ENCODE measurements around the gene NAA25.

NAA25 gene

GRCh38 chr12:112011685-112012084 is 96.9 kb downstream of the NAA25 start:
- TF ChIP-seq SIN3A (IDR thresholded peaks at IDR 0.05; ENCODE audit: borderline replicate concordance, insufficient read depth, low read length) (no peak), TAF1 (IDR thresholded peaks at IDR 0.05; ENCODE audit: borderline replicate concordance, insufficient read depth, low read length) (no peak), FOXP2 (optimal IDR thresholded peaks at IDR 0.05; ENCODE audit: borderline replicate concordance, extremely low read depth, extremely low read length, insufficient read depth) (no peak), POLR2AphosphoS5 (IDR thresholded peaks at IDR 0.05; ENCODE audit: low read depth, low read length) (no peak)
- TF ChIP-seq, protein P1, sequence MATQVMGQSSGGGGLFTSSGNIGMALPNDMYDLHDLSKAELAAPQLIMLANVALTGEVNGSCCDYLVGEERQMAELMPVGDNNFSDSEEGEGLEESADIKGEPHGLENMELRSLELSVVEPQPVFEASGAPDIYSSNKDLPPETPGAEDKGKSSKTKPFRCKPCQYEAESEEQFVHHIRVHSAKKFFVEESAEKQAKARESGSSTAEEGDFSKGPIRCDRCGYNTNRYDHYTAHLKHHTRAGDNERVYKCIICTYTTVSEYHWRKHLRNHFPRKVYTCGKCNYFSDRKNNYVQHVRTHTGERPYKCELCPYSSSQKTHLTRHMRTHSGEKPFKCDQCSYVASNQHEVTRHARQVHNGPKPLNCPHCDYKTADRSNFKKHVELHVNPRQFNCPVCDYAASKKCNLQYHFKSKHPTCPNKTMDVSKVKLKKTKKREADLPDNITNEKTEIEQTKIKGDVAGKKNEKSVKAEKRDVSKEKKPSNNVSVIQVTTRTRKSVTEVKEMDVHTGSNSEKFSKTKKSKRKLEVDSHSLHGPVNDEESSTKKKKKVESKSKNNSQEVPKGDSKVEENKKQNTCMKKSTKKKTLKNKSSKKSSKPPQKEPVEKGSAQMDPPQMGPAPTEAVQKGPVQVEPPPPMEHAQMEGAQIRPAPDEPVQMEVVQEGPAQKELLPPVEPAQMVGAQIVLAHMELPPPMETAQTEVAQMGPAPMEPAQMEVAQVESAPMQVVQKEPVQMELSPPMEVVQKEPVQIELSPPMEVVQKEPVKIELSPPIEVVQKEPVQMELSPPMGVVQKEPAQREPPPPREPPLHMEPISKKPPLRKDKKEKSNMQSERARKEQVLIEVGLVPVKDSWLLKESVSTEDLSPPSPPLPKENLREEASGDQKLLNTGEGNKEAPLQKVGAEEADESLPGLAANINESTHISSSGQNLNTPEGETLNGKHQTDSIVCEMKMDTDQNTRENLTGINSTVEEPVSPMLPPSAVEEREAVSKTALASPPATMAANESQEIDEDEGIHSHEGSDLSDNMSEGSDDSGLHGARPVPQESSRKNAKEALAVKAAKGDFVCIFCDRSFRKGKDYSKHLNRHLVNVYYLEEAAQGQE (IDR thresholded peaks at IDR 0.05; ENCODE audit: insufficient read depth in 1 of 2, low read depth in 2 of 2, low read length in 2 of 2) = no peak

DNA sequence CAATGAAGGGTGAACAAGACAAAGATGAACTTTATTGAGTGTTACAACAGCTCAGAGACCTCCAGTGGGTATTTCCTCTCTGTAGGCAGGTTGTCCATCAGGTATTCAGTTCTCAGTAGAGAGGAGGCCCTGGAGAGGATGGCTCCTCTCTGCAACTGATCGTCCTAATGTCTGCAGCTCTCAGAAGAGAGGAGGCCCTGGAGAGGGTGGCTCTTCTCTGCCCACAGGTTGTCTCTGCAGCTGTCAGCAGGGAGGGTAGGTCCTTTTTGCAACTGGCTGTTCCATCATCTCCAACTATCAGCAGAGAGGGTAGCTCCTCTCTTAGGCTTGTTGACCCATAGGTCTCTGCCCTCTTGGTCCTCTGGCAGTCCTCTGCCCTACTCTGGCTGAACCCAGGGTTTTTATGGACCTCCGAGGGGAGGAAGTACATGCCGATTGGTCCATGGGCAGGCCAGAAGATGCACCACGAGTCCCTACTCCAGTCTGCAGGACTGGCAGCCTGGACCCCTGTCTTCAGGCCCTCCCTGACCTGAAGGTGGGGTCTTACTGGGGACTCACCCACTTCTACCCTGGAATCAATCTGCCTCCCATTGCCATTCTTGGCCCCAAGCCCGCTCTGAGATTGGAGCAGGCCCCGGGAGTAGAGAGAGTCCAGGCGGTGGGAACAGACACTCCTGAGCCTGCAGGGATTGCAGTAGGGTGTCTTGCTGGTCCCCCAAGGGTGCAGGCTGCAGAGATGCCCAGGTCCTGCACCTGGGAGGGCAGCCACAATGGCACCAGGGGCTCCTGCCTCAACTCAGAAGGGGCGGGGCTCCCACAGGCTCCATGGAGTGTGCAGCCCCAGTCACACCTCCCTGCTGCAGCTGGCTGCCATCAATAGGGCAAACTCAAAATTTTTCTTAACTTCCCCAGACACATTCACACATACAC is 97.9 kb downstream of the NAA25 start:
- TF ChIP-seq TAF1 (IDR thresholded peaks at IDR 0.05; ENCODE audit: borderline replicate concordance, insufficient read depth, low read length) = no peak
- TF ChIP-seq SIN3A (IDR thresholded peaks at IDR 0.05; ENCODE audit: borderline replicate concordance, insufficient read depth, low read length) = no peak
- no peak for TF ChIP-seq FOXP2 (optimal IDR thresholded peaks at IDR 0.05; ENCODE audit: borderline replicate concordance, extremely low read depth, extremely low read length, insufficient read depth)
- TF ChIP-seq, protein P1 (IDR thresholded peaks at IDR 0.05; ENCODE audit: insufficient read depth in 1 of 2, low read depth in 2 of 2, low read length in 2 of 2) = no peak
- no peak for TF ChIP-seq POLR2AphosphoS5 (IDR thresholded peaks at IDR 0.05; ENCODE audit: low read depth, low read length)

GRCh38 chr12:112008918-112009317 is 99.7 kb downstream of the NAA25 start:
- TF ChIP-seq FOXP2 (optimal IDR thresholded peaks at IDR 0.05; ENCODE audit: borderline replicate concordance, extremely low read depth, extremely low read length, insufficient read depth) = no peak
- TF ChIP-seq TAF1 (IDR thresholded peaks at IDR 0.05; ENCODE audit: borderline replicate concordance, insufficient read depth, low read length) = no peak
- TF ChIP-seq SIN3A (IDR thresholded peaks at IDR 0.05; ENCODE audit: borderline replicate concordance, insufficient read depth, low read length) = no peak
- no peak for TF ChIP-seq POLR2AphosphoS5 (IDR thresholded peaks at IDR 0.05; ENCODE audit: low read depth, low read length)
- TF ChIP-seq, protein P1 (IDR thresholded peaks at IDR 0.05; ENCODE audit: insufficient read depth in 1 of 2, low read depth in 2 of 2, low read length in 2 of 2) = no peak

DNA sequence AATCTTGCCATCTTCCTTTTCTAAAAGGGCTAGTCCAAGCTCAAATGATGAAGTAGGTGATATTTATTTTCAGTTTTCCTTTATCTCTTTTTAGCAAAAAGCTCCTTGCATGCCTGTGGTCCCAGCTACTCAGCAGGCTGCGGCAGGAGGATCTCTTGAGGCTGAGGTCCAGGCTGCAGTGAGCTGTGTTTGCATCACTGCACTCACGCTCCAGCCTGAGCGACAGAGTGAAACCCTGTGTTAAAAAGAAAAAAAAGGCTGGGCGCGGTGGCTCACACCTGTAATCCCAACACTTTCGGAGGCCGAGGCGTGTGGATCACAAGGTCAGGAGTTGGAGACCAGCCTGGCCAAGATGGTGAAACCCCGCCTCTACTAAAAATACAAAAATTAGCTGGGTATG is 100.6 kb downstream of the NAA25 start:
- TF ChIP-seq TAF1 (IDR thresholded peaks at IDR 0.05; ENCODE audit: borderline replicate concordance, insufficient read depth, low read length) = no peak
- no peak for TF ChIP-seq POLR2AphosphoS5 (IDR thresholded peaks at IDR 0.05; ENCODE audit: low read depth, low read length)
- TF ChIP-seq FOXP2 (optimal IDR thresholded peaks at IDR 0.05; ENCODE audit: borderline replicate concordance, extremely low read depth, extremely low read length, insufficient read depth) = no peak
- no peak for TF ChIP-seq SIN3A (IDR thresholded peaks at IDR 0.05; ENCODE audit: borderline replicate concordance, insufficient read depth, low read length)

- TF ChIP-seq POLR2AphosphoS5 (IDR thresholded peaks at IDR 0.05; ENCODE audit: low read depth, low read length) (no peak), TAF1 (IDR thresholded peaks at IDR 0.05; ENCODE audit: borderline replicate concordance, insufficient read depth, low read length) (no peak), FOXP2 (optimal IDR thresholded peaks at IDR 0.05; ENCODE audit: borderline replicate concordance, extremely low read depth, extremely low read length, insufficient read depth) (no peak), SIN3A (IDR thresholded peaks at IDR 0.05; ENCODE audit: borderline replicate concordance, insufficient read depth, low read length) (no peak)
- TF ChIP-seq, protein P1 (IDR thresholded peaks at IDR 0.05; ENCODE audit: insufficient read depth in 1 of 2, low read depth in 2 of 2, low read length in 2 of 2) = no peak
Observed at GRCh38 chr12:112005419-112006395, 102.9 kb downstream of the NAA25 start.
